Adrenal gland (tissue), 12 donors: ENCODE measurements around the gene CNN3. TPM values are rescaled to one million over a fixed set of nuclear protein-coding genes. Genes with fewer than 3 reads are reported as not detected.

Experiments
- DNase-seq, 7 donors: peaks; one replicate each; pipeline ENCODE4 v3.0.0-alpha.2; 2019 to 2020
- H3K27ac ChIP-seq, 5 donors: fragments of 200-600 bp; sonication (generic) in 4 of 5; 1 replicate in 3 of 5; 2 replicates in 2 of 5; pipeline versions ENCODE4 v1.5.1 to v1.8.0; 2016 to 2020; ENCODE audit warnings: mild to moderate bottlenecking in 1 of 5
- H3K27me3 ChIP-seq: fragments of 200-600 bp; 2 replicates; pipeline ENCODE4 v1.8.0; 2021
- H3K36me3 ChIP-seq, 2 donors: fragments of 200-600 bp; replicated peaks in 1 of 2; 1 replicate in 1 of 2; 2 replicates in 1 of 2; pipeline versions ENCODE4 v1.5.1 to v1.8.0; 2018 to 2022
- H3K4me1 ChIP-seq, 2 donors: fragments of 200-600 bp; replicated peaks in 1 of 2; 1 replicate in 1 of 2; 2 replicates in 1 of 2; pipeline versions ENCODE4 v1.5.1 to v1.8.0; 2018 to 2021
- H3K4me3 ChIP-seq, 4 donors: fragments of 200-600 bp; sonication (generic) in 3 of 4; one replicate each; pipeline ENCODE4 v1.5.1; 2016 to 2018
- H3K9me3 ChIP-seq, 3 donors: fragments of 200-600 bp; sonication (generic) in 1 of 3; replicated peaks in 1 of 3; 1 replicate in 2 of 3; 2 replicates in 1 of 3; pipeline versions ENCODE4 v1.5.1 to v1.8.0; 2016 to 2021
- CTCF ChIP-seq, 6 experiments: fragments of 450-650 bp in 4 of 6; fragments of 200-600 bp in 2 of 6; sonication (generic) in 1 of 6; IDR thresholded peaks; 1 replicate in 5 of 6; 2 replicates in 1 of 6; pipeline versions ENCODE4 v1.5.1 to v1.8.0; 2016 to 2021; ENCODE audit warnings: antibody characterized with exemption in 6 of 6, mild to moderate bottlenecking in 2 of 6, moderate library complexity in 1 of 6
- POLR2A ChIP-seq, 2 donors: fragments of 450-650 bp; IDR thresholded peaks; one replicate each; pipeline ENCODE4 v1.6.1; 2017; ENCODE audit warnings: antibody characterized with exemption in 2 of 2, mild to moderate bottlenecking in 2 of 2, moderate library complexity in 1 of 2
- WGBS, 4 donors: extraction: QIAGEN DNeasy Blood & Tissue Kit in 2 of 4; methylation state at CpG; one replicate each; pipeline versions ENCODE4 v1.1.5 to v1.1.7; 2013 to 2017; 5-methylcytosine and 5-hydroxymethylcytosine counted together
- intact Hi-C, 2 donors: fragments of 100-400 bp; cut with DNase I; formaldehyde crosslinking; loops; one replicate each; pipeline versions ENCODE4 v1.14.1 to v1.15.0; 2022 to 2023
- polyA plus RNA-seq, 3 donors: library from polyadenylated mRNA; stranded (reverse); fragments of 200-250 nt in 2 of 3; fragments of 350-450 nt in 1 of 3; fragmentation: Illumina TruSeq in 1 of 3; extraction: RNeasy Lipid Tissue Mini Kit (QIAGEN cat#74804) in 1 of 3; gene quantifications; one replicate each; pipeline ENCODE4 v1.2.3, GENCODE V29; 2013 to 2014
- total RNA-seq, 9 donors: library from RNA; depleted of rRNA in 4 of 9; stranded (reverse); fragments of >200 nt in 4 of 9; fragments of 120-200 nt in 1 of 9; fragmentation: NEBNext Ultra II Directional in 1 of 9; extraction: Animal tissue kit (Norgen Biotek cat#: 25700) in 1 of 9; gene quantifications; one replicate each; pipeline versions ENCODE4 v1.1.0 to v1.2.4, GENCODE V29; 2013 to 2023
- donor health status: healthy with polysubstance abuse.
- donor health status: Bipolar disorder and iron deficiency.
- donor health status: DM: yes; HTN: yes; CAD: no.
- donor health status: DM: no; HTN: no; CAD: no.
- donor health status: DM: no; HTN: no; CAD: no.
- donor health status: DM: yes; HTN: yes; CAD: no.

Gene CNN3
- total and polyA plus RNA-seq, 12 donors = 97.3 to 766 (median 412) TPM

DNA sequence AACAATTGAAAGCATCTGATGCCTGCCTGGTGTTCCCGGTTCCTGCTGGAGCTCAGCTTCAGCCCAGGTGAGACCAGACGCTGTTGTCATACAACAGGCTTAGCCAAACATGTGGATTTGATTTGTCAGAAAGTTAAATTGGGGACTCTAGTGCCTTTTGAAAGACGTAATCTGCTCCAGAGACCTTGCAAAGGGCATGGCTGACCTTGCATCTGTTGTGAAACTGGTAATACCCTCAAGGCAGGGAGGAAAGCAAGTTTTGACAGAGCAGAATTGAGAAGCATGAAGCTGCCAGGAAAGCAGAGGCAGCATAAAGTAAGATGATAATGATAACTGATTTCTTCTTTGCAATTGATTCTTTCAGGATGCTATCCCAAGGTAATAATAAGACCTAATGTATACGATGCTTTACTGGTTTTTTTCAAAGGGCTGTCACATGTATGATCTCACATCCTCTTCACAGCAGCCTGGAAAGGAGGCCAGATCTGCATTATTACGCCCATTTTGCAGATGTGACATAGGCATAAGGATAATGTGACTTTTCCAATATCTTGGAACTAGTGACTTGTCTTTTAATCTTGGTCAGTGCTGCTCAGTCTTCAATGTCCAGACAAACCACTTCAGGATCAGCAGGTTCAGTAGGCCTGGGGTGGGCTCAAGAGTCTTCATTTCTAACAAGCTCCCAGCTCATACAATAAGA is 24.7 kb upstream of the CNN3 start:
- no peaks in the 10 kb centered on the region for H3K36me3 ChIP-seq
- intact Hi-C loops = no loop called here
- DNase-seq = peak; percentile 34 to 77 (median 57)
- WGBS, 4 donors = 50 to 66% (median 60%) methylated on average over 5 of the region's 5 CpGs
- peaks cover 30 to 48% of the 10 kb centered on the region in 2 donors for H3K4me1 ChIP-seq
- no peak overlapping the region for H3K4me3 ChIP-seq
- no peaks in the 10 kb centered on the region for H3K27me3 ChIP-seq
- no peaks in the 10 kb centered on the region for H3K9me3 ChIP-seq
- TF ChIP-seq POLR2A (IDR thresholded peaks at IDR 0.05) = no peak
- no peak for TF ChIP-seq CTCF (IDR thresholded peaks at IDR 0.05)
- peak overlapping the region; percentile 28 to 54 (median 47) for H3K27ac ChIP-seq

DNA sequence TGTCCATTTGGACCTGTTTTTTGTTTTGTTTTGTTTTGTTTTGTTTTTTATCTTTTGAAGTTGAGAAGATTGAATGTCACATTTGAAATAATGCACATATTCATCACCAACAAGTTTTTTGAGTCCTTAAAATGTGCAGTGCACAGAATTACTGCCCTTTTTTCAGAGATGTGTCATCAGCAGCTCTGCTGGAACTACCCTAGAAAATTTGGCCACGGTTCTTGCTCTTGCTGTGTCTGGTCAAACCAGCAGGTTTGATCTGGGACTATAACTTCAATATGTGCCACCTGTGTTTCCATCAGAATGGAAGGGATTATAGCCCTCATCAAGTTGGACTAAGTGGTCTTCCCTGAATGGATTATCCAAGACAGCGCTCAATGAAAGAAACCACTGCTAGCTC is 24.1 kb upstream of the CNN3 start:
- Histone ChIP-seq H3K27ac (peak overlapping the region in 4 of 5 donors; percentile 28 to 52 (median 38)), H3K36me3 (no peaks in the 10 kb centered on the region), H3K4me3 (no peak overlapping the region), H3K4me1 (peaks cover 23 to 42% of the 10 kb centered on the region in 2 donors), H3K9me3 (no peaks in the 10 kb centered on the region), H3K27me3 (no peaks in the 10 kb centered on the region)
- WGBS, 4 donors = 51 to 75% (median 72%) methylated on average over 2 of the region's 2 CpGs
- intact Hi-C loops = no loop called here
- DNase-seq = peak in 1 of 7 donors; percentile 31
- TF ChIP-seq CTCF (IDR thresholded peaks at IDR 0.05) (peak in 1 of 6 experiments; percentile 13), POLR2A (IDR thresholded peaks at IDR 0.05) (no peak)

DNA sequence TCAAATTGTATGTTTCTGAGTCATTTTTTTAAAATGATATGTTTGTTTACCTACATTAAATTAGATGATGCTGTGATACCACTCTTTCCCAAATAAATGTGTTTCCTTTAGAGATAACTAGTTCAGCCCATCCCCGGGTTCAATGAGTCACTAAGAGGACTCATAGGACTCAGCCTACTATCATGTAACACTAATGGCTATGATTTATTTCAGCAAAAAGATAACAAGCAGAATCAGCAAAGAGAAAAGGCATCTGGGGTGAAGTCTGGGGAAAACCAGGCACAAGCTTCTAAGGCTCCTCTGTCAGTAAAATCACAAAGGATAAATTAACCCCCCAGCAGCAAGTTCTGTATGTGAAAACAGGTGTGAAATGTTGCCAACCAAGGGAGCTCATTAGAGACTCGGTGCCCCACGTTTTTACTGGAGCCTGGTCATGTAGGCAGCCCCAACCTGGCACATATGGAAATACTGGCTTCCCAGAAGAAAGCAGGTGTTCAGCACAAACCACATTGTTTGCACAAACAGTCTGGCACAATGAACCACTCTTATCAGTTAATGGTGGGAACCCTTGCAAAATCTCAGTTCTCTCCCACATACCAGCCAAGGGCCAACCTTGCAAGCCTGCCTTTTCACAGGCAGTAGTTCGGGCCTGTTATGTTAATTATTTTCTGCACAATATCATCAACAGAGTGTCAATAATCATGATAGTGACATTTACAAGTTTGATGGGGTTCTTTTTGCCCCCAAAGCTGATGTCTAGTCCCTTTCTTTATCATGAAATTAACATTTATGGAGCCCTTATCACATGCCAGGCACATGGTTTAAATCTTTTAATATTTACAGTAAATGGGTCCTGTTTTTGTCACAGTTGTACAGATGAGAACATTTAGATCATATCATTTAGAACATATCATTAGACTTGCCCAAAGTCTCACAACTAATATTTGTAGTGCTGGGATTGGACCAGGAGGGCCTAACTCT is 23.1 kb upstream of the CNN3 start:
- Histone ChIP-seq H3K4me1 (peaks cover 14 to 31% of the 10 kb centered on the region in 2 donors), H3K36me3 (no peaks in the 10 kb centered on the region), H3K27me3 (no peaks in the 10 kb centered on the region), H3K27ac (peak overlapping the region; percentile 29 to 70 (median 62)), H3K9me3 (no peaks in the 10 kb centered on the region), H3K4me3 (no peak overlapping the region)
- DNase-seq = peak in 5 of 7 donors; percentile 43 to 71 (median 68)
- WGBS, 4 donors = 45 to 65% (median 56%) methylated on average over 4 of the region's 4 CpGs
- intact Hi-C loops = no loop called here
- peak in 1 of 2 donors; percentile 31 for TF ChIP-seq POLR2A (IDR thresholded peaks at IDR 0.05)
- no peak for TF ChIP-seq CTCF (IDR thresholded peaks at IDR 0.05)

DNA sequence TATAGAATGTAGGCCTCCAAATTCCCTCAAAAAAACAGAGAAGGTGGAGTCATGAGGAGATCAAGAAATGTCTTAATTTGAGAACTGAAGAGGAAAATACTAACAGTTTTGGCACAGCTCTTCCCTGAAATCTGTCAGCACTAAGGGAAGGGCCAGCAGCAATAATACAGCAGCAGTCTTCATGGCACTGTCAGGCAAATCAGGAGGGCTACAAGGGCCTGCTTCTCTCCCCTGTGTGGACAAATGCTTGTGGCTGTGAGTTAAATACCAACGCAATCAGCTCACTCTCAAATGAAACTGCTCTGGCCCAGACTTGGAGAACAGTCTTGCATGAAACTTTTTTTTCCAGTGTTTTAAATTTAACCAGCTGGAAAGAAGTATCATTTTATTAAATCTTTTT is 20.5 kb upstream of the CNN3 start:
- no peak for DNase-seq
- peak overlapping the region in 2 of 5 donors; percentile 6 to 28 for H3K27ac ChIP-seq
- H3K36me3 ChIP-seq = no peaks in the 10 kb centered on the region
- 64 to 89% (median 79%) methylated on average over 1 of the region's 1 CpG for WGBS, 4 donors
- intact Hi-C loops = no loop called here
- no peaks in the 10 kb centered on the region for H3K9me3 ChIP-seq
- no peaks in the 10 kb centered on the region for H3K27me3 ChIP-seq
- TF ChIP-seq POLR2A (IDR thresholded peaks at IDR 0.05) = no peak
- no peak for TF ChIP-seq CTCF (IDR thresholded peaks at IDR 0.05)
- H3K4me3 ChIP-seq = no peak overlapping the region
- H3K4me1 ChIP-seq = peaks cover 9 to 23% of the 10 kb centered on the region in 2 donors
